ENCODE measurements around the gene DIP2C.

DIP2C gene

DNA sequence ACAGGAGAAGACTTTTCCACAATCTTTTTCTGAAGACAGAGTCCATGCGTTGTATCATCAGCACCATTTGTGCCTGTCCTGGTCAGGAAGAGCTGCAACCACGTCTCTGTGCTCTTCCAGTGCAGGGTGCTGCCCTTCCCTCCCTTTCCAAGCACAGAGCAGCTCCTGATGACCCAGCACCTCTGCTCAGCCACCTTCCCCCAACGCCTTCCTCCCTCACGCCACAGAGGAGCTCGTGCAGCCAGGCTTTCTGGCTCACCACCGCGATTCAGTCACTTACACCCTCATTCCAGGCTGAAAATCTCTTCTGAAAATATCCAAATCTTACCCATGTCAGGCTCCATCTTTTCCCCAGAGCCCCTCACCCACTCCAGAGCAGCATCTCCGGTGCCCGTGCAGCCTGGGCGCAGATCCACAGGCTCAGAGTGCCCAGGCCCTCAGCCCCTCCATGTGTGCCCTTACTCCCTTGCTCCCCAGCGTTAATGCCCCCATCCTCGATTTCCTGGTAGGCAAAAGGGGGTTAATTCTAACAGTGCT, 181.5 kb downstream of the DIP2C start:
- no peak for DNase-seq

GRCh38 chr10:507355-507699, 182.1 kb downstream of the DIP2C start:
- DNase-seq = no peak

DNA sequence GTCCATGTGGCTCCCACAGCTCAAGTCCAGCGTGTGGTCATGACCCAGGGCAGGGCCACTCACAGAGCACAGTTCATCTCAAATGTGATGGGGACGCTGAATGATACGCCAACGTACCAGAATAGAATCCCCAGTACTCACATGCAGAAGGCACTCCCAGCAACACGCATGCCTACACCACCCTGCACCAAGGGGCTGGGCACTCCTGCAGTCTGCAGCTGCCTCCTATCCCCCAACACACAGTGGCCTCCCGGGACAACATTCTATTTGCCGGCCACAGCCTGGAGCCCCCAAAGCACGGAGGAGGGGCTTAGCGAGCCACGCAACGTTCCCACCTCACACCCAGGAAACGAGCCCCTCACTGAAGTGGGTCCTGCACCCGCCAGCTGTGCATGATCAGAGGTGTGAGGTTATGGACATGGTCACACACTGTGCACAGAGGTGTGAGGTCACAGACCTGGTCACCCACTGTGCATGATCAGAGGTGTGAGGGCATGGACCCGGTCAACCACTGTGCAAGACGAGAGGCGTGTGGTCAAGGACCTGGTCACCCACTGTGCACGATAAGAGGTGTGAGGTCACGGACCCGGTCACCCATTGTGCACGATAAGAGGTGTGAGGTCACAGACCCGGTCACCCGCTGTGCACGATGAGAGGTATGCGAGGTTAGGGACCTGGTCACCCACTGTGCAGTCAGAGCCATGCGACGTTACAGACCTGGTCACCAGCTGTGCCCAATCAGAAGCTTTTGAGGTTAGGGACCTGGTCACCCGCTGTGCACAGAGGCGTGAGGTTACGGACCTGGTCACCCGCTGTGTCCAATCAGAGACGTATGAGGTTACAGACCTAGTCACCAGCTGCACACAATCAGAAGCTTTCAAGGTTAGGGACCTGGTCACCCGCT, 182.8 kb downstream of the DIP2C start:
- no peak for DNase-seq

DNA sequence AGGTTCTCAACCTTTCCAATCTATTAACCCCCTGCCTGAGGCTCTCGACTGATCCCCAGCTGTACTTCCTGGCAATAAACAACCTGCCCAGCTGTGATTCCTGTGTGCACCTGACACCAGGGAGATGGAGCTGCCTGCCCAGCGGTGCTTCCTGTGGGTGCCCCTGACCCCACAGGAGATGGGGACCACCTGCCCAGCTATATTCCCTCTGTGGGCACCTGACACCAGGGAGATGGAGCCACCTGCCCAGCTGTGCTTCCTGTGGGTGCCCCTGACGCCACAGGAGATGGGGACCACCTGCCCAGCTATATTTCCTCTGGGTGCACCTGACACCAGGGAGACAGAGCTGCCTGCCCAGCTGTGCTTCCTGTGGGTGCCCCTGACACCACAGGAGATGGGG, 184.0 kb downstream of the DIP2C start:
- no peak for DNase-seq

GRCh38 chr10:504806-505205, 184.7 kb downstream of the DIP2C start:
- no peak for DNase-seq

- DNase-seq = no peak
Measured at GRCh38 chr10:504121-504611, 185.3 kb downstream of the DIP2C start.

DNA sequence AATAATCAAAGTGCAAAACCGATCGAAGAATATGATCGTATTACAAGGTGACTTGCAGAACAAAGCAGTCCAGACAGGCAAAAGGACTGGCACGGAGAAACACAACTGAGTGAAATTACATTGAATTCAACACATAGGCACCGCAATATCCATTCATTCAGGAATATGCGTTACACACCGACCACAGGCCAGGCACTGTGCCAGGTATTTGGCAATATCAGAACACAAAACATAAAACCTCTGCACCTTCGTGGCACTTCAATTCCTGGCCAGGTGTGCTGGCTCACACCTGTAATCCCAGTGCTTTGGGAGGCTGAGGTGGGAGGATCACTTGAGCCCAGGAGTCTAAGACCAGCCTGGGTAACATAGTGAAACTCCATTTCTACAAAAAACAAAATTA, 187.9 kb downstream of the DIP2C start:
- DNase-seq = no peak

DNA sequence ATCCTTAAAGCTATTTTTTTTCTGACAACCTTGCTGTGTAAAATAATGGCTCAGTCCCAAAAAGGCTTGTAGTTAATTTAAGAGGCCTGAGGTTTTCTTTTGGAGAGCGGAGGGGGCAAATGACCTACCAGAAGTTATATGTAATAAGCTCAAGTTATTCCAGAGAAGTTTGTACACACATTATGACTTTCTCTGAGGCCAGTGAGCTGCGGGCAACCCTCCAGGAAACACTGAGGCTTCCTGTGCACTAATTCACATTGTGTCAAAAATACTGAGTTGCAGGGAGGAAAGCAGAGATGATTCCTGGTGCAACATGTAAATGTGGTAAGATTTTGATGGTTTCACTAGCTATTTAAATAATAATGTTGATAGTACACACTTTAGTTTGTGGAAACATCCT, 188.6 kb downstream of the DIP2C start:
- DNase-seq = no peak

DNA sequence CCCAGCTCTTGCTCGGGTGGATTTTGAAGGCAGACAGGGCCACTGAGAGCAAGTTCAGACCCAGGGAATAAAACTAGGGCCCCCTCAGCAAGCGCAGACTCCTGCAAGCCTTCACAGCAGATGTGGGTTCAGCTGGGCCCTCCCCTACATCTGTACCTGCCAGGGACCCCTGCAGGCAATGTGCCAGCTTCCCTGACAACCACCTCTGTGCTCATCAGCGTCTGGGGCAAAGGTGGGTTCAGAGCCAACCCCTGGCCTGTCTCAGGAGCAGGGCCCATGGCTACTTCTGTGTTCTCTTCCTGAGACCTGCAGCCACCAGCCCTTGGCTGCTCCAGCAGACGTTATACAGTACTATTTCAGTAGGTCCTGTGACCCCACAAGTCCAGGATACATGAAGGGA, 189.5 kb downstream of the DIP2C start:
- no peak for DNase-seq

DNA sequence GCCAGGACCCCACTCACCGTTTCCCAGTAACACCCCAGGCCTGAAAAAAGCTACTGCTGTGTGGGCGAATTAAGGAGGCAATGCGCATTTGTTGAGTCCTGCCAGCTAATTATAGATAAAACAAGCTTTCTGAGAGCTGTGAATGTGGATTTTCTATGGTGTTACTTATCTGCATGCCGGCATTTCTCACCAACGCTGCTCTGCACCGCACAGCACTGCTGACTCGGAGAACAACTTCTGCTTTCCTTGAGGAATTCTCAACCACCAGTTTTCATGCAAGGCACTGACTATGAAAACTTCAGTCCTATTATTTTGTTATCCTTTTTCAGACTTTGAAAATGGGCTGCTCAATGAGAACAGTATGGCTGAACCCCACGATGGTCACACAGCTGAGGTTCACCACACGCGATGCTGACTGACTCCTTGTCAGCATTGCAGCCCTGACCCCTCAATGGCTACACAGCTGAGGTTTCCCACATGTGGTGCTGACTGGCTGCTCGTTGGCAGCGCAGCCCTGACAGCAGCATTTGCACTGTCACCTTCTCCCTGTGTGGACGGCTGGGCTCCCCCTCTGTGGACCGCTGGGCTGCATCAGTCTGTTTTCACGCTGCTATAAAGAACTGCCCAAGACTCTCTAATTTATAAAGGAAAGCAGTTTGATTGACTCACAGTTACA, 190.6 kb downstream of the DIP2C start:
- no peak for DNase-seq

GRCh38 chr10:497898-498451, 191.5 kb downstream of the DIP2C start:
- no peak for DNase-seq

DNA sequence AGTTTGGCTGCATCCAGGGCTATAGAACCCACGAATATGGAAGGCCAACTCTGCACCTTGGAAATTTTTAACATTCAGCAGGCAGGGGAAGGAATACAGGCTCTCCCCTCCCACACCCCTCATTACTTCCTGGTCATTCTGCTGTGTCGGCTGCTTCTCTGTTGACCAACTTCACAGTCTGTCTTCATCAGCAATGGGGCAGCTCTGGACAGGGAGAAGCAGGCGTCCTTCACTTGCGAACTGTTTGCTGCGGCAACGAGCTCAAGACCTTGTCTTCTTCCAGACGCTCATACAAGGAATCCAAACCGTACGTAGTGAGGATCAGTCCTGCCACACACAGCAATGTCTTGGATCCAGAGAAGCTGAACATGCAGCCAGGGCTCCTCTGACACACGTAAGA, 192.2 kb downstream of the DIP2C start:
- no peak for DNase-seq

GRCh38 chr10:494556-494955, 194.9 kb downstream of the DIP2C start:
- DNase-seq = no peak

GRCh38 chr10:494149-494542, 195.3 kb downstream of the DIP2C start:
- no peak for DNase-seq

GRCh38 chr10:493391-494148, 195.9 kb downstream of the DIP2C start:
- no peak for DNase-seq

DNA sequence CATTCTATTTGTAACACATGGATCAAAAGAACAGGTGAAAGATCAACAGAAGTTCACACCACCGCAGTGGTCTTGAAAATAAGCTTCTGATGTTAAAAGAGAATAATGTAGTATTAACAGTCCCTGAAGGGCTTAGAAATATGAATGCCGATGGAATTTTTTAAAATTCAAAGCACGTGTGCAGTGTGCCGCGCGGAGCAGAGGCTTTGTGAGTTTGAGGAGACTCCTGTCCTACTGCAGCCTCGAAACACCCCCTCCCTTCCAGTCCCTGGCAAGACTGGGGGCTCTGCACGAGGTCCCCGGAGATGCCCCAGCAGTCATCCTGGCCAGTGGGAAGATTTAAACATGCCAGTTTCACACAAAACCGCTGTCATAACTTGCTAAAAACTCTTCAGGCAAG, 196.6 kb downstream of the DIP2C start:
- no peak for DNase-seq

GRCh38 chr10:491667-492424, 197.6 kb downstream of the DIP2C start:
- DNase-seq = no peak

DNA sequence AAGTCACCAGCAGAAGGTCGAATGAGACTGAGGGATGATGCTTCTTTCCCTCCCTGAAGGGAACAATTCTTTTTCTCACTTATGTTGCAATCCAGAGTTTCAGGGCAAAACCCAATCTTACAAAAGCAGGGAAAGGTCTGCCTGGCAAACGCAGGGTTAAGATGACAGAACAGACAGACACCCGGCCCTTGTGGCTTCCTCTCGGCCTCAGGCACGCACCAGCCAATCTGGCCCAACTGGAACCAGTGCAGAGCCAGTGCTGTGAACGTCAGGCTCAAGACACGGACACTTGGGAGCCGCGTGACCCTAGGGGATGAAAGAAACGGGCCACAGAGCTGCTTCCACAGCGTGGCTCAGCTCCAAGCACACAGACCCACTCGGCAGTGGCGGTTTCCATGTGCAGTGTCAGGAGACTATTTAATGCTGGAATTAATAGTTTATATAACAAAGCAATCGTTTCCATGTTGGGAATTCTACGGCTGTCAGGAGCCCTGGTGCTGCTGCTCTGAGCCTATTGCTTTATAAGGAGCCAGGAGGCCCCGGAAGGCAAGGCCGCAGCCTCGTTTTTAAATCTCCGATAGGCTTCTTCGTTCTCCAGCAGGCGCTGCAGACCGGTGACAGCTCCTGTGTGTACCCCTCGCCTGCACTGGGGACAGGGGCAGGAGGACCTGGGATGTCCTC, 198.4 kb downstream of the DIP2C start:
- DNase-seq = no peak

DNA sequence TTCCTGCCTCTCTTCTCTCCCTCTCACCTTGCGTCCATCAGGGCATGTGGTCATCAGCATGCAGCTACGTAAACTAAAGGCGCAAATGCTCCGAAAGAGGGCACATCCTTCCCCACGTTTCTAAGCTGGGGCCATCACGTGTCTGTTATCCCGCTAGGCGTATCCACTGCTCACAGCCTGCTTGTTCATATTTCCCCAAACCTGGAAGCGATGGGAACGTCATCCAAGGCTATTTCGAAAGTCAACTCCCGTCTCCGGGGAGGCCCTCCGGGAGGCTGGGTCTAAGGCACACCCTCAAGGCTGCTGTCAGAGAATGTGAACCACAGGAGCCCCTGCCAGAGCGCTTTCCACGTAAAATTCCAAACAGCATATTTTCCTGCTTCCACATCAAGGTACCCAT, 199.2 kb downstream of the DIP2C start:
- DNase-seq = no peak

DNA sequence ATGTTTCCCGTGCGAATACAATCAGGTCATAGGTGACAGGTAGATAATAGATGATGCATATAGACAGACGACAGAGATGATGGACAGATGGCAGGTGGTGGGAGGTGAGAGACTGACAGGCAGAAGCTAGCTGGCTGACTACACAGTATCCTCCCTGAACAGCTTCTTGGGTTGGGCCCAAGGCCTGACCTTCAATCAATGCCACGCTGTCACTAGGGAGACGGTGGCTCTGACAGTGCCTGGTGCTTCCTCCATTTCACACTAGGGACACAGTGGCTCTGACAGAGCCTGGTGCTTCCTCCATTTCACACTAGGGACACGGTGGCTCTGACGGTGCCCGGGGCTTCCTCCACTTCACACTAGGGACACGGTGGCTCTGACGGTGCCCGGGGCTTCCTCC, 200.1 kb downstream of the DIP2C start:
- DNase-seq = no peak

DNA sequence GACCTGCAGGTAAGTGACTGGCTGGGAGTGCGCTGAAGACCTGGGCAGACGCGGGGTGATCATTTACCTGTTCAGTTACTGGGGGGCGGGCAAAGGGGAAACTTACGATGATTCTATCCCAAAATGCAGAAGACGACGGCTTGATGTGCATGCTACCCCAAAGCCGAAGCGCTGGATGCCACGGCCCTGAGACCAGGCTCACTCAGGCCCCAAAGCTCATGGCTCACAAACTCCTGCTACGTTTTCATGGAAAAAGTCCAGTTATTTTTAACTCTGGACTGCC, 200.6 kb downstream of the DIP2C start:
- no peak for DNase-seq
